ENCODE measurements around the gene CERS3.
"Not testable (repeated sequence)": the region's sequence is repeated elsewhere in the genome, so short reads cannot be mapped to it uniquely, and the experiment has no call there.

CERS3 gene

DNA sequence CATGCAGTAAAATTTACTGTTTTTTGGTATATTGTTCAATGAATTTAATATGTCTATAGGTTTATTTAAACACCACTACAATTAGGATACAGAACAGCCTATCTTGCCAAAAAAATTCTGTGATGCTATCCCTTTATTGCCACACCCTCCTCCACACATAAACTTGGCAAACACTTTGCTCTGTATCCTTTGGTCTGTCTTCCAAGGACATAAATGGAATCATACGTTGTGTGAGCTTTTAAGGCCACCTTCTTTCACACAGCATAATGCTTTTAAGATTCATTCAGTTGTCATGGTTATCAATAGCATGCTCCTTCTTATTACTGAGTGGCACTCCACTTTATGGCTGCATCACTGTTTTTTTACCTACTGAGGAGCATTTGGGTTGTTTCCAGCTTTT, 71.5 kb downstream of the CERS3 start:
- Histone ChIP-seq H3K9ac (no peak overlapping the region), H3K4me3 (IDR thresholded peaks at IDR 0.05; ENCODE audit: insufficient read depth, low read depth, low read length) (no peak overlapping the region), H3K4me1 (ENCODE audit: low read depth, poor library complexity, severe bottlenecking) (no peaks in the 10 kb centered on the region), H3K27ac (no peak overlapping the region), H3K36me3 (ENCODE audit: insufficient read depth) (no peaks in the 10 kb centered on the region), H3K27me3 (ENCODE audit: insufficient read depth, low read depth) (no peaks in the 10 kb centered on the region), H4K20me1 (ENCODE audit: insufficient read depth) (no peaks in the 10 kb centered on the region), H3K4me2 (no peak overlapping the region), H3K79me2 (ENCODE audit: insufficient read depth, low read depth) (no peaks in the 10 kb centered on the region), H2AFZ (ENCODE audit: low read depth) (no peak overlapping the region)
- TF ChIP-seq CTCF (conservative IDR thresholded peaks at IDR 0.05; ENCODE audit: low read depth, low read length), result no peak

DNA sequence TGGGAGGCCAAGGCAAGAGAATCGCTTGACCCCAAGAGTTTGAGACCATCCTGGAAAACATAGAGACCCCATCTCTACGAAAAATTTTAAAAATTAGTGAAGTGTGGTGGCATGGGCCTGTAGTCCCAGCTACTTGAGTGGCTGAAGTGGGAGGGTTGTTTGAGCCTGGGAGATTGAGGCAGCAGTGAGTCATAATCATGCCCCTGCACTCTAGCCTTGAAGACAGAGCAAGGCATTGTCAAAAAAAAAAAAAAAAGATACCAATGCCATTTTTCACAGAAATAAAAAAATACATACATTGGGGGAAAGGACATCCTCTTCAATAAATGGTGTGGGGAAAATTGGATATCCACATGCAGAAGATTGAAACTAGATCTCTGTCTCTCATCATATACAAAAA, 74.6 kb downstream of the CERS3 start:
- Histone ChIP-seq H3K4me2 (no peak overlapping the region), H3K27ac (no peak overlapping the region), H4K20me1 (ENCODE audit: insufficient read depth) (no peaks in the 10 kb centered on the region), H3K9ac (no peak overlapping the region), H2AFZ (ENCODE audit: low read depth) (no peak overlapping the region), H3K27me3 (ENCODE audit: insufficient read depth, low read depth) (no peaks in the 10 kb centered on the region), H3K79me2 (ENCODE audit: insufficient read depth, low read depth) (no peaks in the 10 kb centered on the region), H3K4me1 (ENCODE audit: low read depth, poor library complexity, severe bottlenecking) (no peaks in the 10 kb centered on the region), H3K4me3 (IDR thresholded peaks at IDR 0.05; ENCODE audit: insufficient read depth, low read depth, low read length) (no peak overlapping the region), H3K36me3 (ENCODE audit: insufficient read depth) (no peaks in the 10 kb centered on the region)
- TF ChIP-seq CTCF (conservative IDR thresholded peaks at IDR 0.05; ENCODE audit: low read depth, low read length), result no peak

DNA sequence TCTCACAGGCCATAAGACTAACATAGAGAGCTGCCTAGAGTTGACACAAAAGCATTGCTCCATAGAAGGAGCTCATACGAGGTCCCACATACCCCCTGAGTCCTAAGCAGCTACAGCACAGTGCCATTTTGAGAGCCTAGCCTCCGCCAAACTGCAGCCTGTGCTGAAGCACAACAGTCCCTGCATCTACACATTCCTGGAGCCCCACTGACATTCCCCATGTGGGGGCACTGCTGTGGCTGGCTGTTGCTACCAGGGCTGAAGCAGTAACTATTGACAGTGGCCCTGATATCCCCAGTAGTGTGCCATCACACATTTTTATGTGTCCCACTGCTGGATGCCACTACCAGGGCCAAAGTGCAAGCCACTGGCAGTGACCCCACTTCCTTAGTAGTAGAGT, 80.3 kb downstream of the CERS3 start:
- Histone ChIP-seq H3K27ac (no peak overlapping the region), H3K4me1 (ENCODE audit: low read depth, poor library complexity, severe bottlenecking) (no peaks in the 10 kb centered on the region), H3K79me2 (ENCODE audit: insufficient read depth, low read depth) (no peaks in the 10 kb centered on the region), H4K20me1 (ENCODE audit: insufficient read depth) (no peaks in the 10 kb centered on the region), H3K36me3 (ENCODE audit: insufficient read depth) (no peaks in the 10 kb centered on the region), H3K9ac (no peak overlapping the region), H3K27me3 (ENCODE audit: insufficient read depth, low read depth) (no peaks in the 10 kb centered on the region), H3K4me2 (no peak overlapping the region), H2AFZ (ENCODE audit: low read depth) (no peak overlapping the region), H3K4me3 (IDR thresholded peaks at IDR 0.05; ENCODE audit: insufficient read depth, low read depth, low read length) (no peak overlapping the region)
- TF ChIP-seq CTCF (conservative IDR thresholded peaks at IDR 0.05; ENCODE audit: low read depth, low read length), result no peak

DNA sequence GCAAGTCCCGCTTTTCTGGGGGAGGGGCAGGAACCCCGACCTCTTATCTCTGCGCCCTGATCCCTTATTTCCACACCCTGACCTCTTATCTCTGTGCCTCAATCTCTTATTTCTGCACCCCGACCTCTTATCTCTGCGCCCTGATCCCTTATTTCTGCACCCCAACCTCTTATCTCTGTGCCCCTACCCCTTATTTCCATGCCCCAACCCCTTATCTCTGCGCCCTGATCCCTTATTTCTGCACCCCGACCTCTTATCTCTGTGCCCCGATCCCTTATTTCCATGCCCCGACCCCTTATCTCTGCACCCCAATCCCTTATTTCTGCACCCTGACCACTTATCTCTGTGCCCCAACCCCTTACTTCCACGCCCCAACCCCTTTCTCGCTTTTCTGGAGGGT, 87.7 kb downstream of the CERS3 start:
- H3K4me3 ChIP-seq (IDR thresholded peaks at IDR 0.05; ENCODE audit: insufficient read depth, low read depth, low read length); H3K27ac ChIP-seq; H3K36me3 ChIP-seq (ENCODE audit: insufficient read depth); H2AFZ ChIP-seq (ENCODE audit: low read depth); H3K4me2 ChIP-seq; H3K79me2 ChIP-seq (ENCODE audit: insufficient read depth, low read depth); H3K4me1 ChIP-seq (ENCODE audit: low read depth, poor library complexity, severe bottlenecking); H3K27me3 ChIP-seq (ENCODE audit: insufficient read depth, low read depth); H4K20me1 ChIP-seq (ENCODE audit: insufficient read depth); H3K9ac ChIP-seq: not testable (repeated sequence)

DNA sequence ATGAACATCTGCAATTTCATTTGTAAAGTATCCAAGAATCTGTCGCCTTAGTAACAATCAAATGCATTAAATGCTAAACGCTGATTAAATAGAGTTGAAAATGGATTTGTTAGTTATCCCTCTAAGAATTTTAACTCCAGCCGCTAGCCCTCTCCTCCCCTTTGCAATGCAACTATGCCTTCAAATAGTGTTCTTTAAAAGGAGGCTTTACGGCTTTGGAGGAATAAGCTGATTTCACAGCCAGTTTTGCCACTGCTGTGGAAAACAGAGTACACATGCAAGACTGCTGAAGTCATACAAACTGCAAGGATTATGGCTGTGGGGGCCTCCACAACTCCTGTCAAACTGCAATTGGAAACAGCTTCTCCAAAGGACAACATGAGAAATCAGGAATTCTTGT, 89.2 kb downstream of the CERS3 start:
- no peak overlapping the region for H2AFZ ChIP-seq (ENCODE audit: low read depth)
- H3K4me1 ChIP-seq (ENCODE audit: low read depth, poor library complexity, severe bottlenecking), result no peaks in the 10 kb centered on the region
- no peaks in the 10 kb centered on the region for H3K79me2 ChIP-seq (ENCODE audit: insufficient read depth, low read depth)
- H3K27me3 ChIP-seq (ENCODE audit: insufficient read depth, low read depth), result no peaks in the 10 kb centered on the region
- no peaks in the 10 kb centered on the region for H3K36me3 ChIP-seq (ENCODE audit: insufficient read depth)
- no peaks in the 10 kb centered on the region for H4K20me1 ChIP-seq (ENCODE audit: insufficient read depth)
- H3K4me2 ChIP-seq, result no peak overlapping the region
- H3K9ac ChIP-seq, result no peak overlapping the region
- H3K4me3 ChIP-seq (IDR thresholded peaks at IDR 0.05; ENCODE audit: insufficient read depth, low read depth, low read length), result no peak overlapping the region
- no peak for TF ChIP-seq CTCF (conservative IDR thresholded peaks at IDR 0.05; ENCODE audit: low read depth, low read length)
- no peak overlapping the region for H3K27ac ChIP-seq

Measured in KMS-11 (cell line).